Measurements from ENCODE around the gene RCN1.
"Not testable (repeated sequence)": the region's sequence is repeated elsewhere in the genome, so short reads cannot be mapped to it uniquely, and the experiment has no call there.

RCN1 gene

GRCh38 chr11:32101791-32102190, 10.9 kb downstream of the RCN1 start:
- no peaks in the 10 kb centered on the region for H3K9me3 ChIP-seq (ENCODE audit: insufficient read depth, low read length, severe bottlenecking)
- H3K4me1 ChIP-seq (ENCODE audit: insufficient read depth, low read length), result no peaks in the 10 kb centered on the region
- H3K27ac ChIP-seq (ENCODE audit: low read length), result no peak overlapping the region
- TF ChIP-seq EZH2 (IDR thresholded peaks at IDR 0.05; ENCODE audit: borderline replicate concordance, low read depth, low read length, severe bottlenecking) (no peak), CTCF (IDR thresholded peaks at IDR 0.05; ENCODE audit: borderline replicate concordance, extremely low read depth, low read length, poor library complexity, severe bottlenecking) (no peak)
- no peak overlapping the region for H3K4me2 ChIP-seq (ENCODE audit: insufficient read depth, low read length)
- H3K4me3 ChIP-seq (ENCODE audit: low read depth in 1 of 2, low read length in 2 of 2), result no peak overlapping the region
- H3K79me2 ChIP-seq (ENCODE audit: insufficient read depth, low read length), result peaks cover 7% of the 10 kb centered on the region
- peaks cover 9% of the 10 kb centered on the region; the same call in 1 of the 2 replicates for H4K20me1 ChIP-seq (ENCODE audit: insufficient read depth, low read length)
- H3K27me3 ChIP-seq (ENCODE audit: insufficient read depth, low read length, poor library complexity), result no peaks in the 10 kb centered on the region
- DNase-seq (no peak), ATAC-seq (ENCODE audit: insufficient read depth, low read depth) (no peak)
- H2AFZ ChIP-seq (ENCODE audit: low read depth, low read length), result no peak overlapping the region
- H3K36me3 ChIP-seq (ENCODE audit: insufficient read depth, low read length), result peaks cover 79% of the 10 kb centered on the region
- no peak overlapping the region for H3K9ac ChIP-seq (ENCODE audit: low read depth, low read length)

GRCh38 chr11:32103121-32103719, 12.3 kb downstream of the RCN1 start:
- not testable (repeated sequence) for DNase-seq; H2AFZ ChIP-seq (ENCODE audit: low read depth, low read length); H3K27ac ChIP-seq (ENCODE audit: low read length); H4K20me1 ChIP-seq (ENCODE audit: insufficient read depth, low read length); H3K4me2 ChIP-seq (ENCODE audit: insufficient read depth, low read length); H3K79me2 ChIP-seq (ENCODE audit: insufficient read depth, low read length); H3K9ac ChIP-seq (ENCODE audit: low read depth, low read length); ATAC-seq (ENCODE audit: insufficient read depth, low read depth); H3K4me3 ChIP-seq (ENCODE audit: low read depth in 1 of 2, low read length in 2 of 2); H3K9me3 ChIP-seq (ENCODE audit: insufficient read depth, low read length, severe bottlenecking); H3K4me1 ChIP-seq (ENCODE audit: insufficient read depth, low read length); H3K27me3 ChIP-seq (ENCODE audit: insufficient read depth, low read length, poor library complexity)
- H3K36me3 ChIP-seq (ENCODE audit: insufficient read depth, low read length), result peaks cover 65% of the 10 kb centered on the region

GRCh38 chr11:32103941-32104340, 13.1 kb downstream of the RCN1 start:
- Histone ChIP-seq H3K9ac (ENCODE audit: low read depth, low read length) (no peak overlapping the region), H3K4me1 (ENCODE audit: insufficient read depth, low read length) (no peaks in the 10 kb centered on the region), H4K20me1 (ENCODE audit: insufficient read depth, low read length) (no peaks in the 10 kb centered on the region), H3K4me2 (ENCODE audit: insufficient read depth, low read length) (no peak overlapping the region), H3K9me3 (ENCODE audit: insufficient read depth, low read length, severe bottlenecking) (no peaks in the 10 kb centered on the region), H3K79me2 (ENCODE audit: insufficient read depth, low read length) (no peaks in the 10 kb centered on the region), H3K4me3 (ENCODE audit: low read depth in 1 of 2, low read length in 2 of 2) (no peak overlapping the region), H2AFZ (ENCODE audit: low read depth, low read length) (no peak overlapping the region), H3K27me3 (ENCODE audit: insufficient read depth, low read length, poor library complexity) (no peaks in the 10 kb centered on the region), H3K36me3 (ENCODE audit: insufficient read depth, low read length) (peaks cover 58% of the 10 kb centered on the region), H3K27ac (ENCODE audit: low read length) (no peak overlapping the region)
- ATAC-seq (ENCODE audit: insufficient read depth, low read depth), result no peak
- TF ChIP-seq CTCF (IDR thresholded peaks at IDR 0.05; ENCODE audit: borderline replicate concordance, extremely low read depth, low read length, poor library complexity, severe bottlenecking) (no peak), EZH2 (IDR thresholded peaks at IDR 0.05; ENCODE audit: borderline replicate concordance, low read depth, low read length, severe bottlenecking) (no peak)
- no peak for DNase-seq

GRCh38 chr11:32105871-32106560, 15.1 kb downstream of the RCN1 start:
- Histone ChIP-seq H3K4me1 (ENCODE audit: insufficient read depth, low read length) (no peaks in the 10 kb centered on the region), H4K20me1 (ENCODE audit: insufficient read depth, low read length) (no peaks in the 10 kb centered on the region), H3K4me2 (ENCODE audit: insufficient read depth, low read length) (no peak overlapping the region), H3K4me3 (ENCODE audit: low read depth in 1 of 2, low read length in 2 of 2) (no peak overlapping the region), H2AFZ (ENCODE audit: low read depth, low read length) (no peak overlapping the region), H3K27me3 (ENCODE audit: insufficient read depth, low read length, poor library complexity) (no peaks in the 10 kb centered on the region), H3K36me3 (ENCODE audit: insufficient read depth, low read length) (peaks cover 41% of the 10 kb centered on the region), H3K27ac (ENCODE audit: low read length) (no peak overlapping the region), H3K9me3 (ENCODE audit: insufficient read depth, low read length, severe bottlenecking) (no peaks in the 10 kb centered on the region), H3K79me2 (ENCODE audit: insufficient read depth, low read length) (no peaks in the 10 kb centered on the region), H3K9ac (ENCODE audit: low read depth, low read length) (no peak overlapping the region)
- no peak for ATAC-seq (ENCODE audit: insufficient read depth, low read depth)
- DNase-seq, result no peak
- TF ChIP-seq CTCF (IDR thresholded peaks at IDR 0.05; ENCODE audit: borderline replicate concordance, extremely low read depth, low read length, poor library complexity, severe bottlenecking), result no peak
- no peak for TF ChIP-seq EZH2 (IDR thresholded peaks at IDR 0.05; ENCODE audit: borderline replicate concordance, low read depth, low read length, severe bottlenecking)

Measured in DND-41 (cell line).